Stimulated activated CD8-positive, alpha-beta memory T cell treated with anti-CD3 and anti-CD28 coated beads, Interleukin-12 subunit alpha, Interleukin-12 subunit beta, amount 100 ng/mL, for 4 hours (primary cell): ENCODE measurements around the gene HCN4.
"Not testable (repeated sequence)": the region's sequence is repeated elsewhere in the genome, so short reads cannot be mapped to it uniquely, and the experiment has no call there.

Experiments
- DNase-seq: peaks from one replicate; pipeline ENCODE4 v3.0.0-alpha.2; 2020; ENCODE audit warnings: low read depth

The HCN4 gene

DNA sequence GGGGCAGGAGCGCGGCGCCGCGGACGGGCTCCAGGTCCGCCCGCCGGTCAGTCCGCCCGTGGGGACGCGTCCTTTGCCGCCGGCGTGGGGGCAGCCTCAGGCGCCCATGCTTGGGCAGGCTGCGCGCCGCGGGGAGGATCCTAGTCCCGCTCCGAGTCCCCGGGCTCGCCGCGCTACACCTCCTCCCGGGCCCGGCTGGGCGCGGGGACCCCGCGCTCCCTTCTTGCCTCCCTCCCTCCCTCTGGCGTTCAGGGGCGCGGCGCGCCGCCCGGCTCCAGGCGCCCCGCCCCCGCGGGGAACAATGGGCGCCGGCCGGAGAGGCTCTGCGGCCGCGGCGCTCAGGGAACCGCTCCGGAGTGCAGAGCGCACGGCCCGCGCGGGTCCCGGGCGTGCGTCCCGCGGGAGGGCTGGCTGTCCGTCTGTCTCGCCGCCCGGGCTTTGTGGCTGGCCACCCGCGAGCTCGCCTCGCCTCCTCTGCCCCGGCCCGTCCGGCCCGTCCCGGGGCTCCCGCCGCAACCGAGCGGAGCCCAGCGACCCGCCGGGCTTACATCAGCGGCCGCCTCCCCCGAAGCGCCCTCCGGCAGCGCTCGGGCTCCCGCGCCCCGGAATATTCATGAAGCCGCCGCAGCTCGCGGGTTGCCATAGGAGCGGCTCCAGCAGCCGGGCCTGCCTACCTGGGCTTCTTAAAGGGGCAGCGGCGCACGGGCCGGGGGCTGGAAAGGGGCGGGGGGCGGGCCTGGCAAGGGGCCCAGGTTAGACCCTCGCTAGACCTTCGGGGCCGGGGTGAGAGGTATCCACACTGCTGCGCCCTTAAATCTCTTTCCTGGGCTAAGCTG is at the start of gene HCN4:
HCN4 (minus strand) TSS at position 658 of the 836 bp plus-strand sequence. CDS start 688 bp downstream, outside the sequence.
- DNase-seq: no peak

- DNase-seq: no peak
Measured at GRCh38 chr15:73414876-73415275, 46.1 kb upstream of the HCN4 start.

DNA sequence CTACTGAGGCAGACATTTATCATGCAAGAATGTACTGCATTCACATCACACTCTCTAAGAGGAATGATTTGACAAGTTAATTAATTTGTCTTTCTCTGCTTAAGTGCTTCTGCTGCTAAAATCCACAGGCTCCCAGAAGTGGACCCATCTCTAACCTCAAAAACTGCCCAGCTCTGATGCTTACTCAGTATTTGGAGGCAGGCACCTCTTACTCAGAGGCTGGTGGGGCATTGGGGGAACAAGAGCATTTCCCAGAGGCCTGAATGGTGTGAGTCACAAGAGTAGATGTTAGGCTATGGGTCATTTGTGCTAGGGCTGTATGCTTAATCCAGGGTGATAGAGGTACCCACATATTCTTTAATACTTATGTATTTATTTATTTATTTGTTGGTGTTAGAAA is 34.4 kb upstream of the HCN4 start:
- no peak for DNase-seq

DNA sequence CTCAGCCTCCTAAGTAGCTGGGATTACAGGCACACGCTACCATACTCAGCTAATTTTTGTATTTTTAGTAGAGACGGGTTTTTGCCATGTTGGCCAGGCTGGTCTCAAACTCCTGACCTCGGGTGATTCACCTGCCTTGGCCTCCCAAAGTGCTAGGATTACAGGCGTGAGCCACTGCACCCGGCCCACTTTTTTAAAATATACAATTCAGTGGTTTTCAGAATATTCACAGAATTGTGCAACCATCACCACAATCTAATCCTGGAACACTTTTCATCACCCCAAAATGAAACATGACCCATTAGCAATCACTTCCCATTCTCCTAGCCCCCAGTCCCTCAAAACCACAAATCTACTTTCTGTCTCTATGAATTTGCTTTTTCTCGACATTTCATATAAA is 31.5 kb upstream of the HCN4 start:
- DNase-seq: not testable (repeated sequence)

- no peak for DNase-seq
Measured at GRCh38 chr15:73398861-73399260, 30.1 kb upstream of the HCN4 start.

DNA sequence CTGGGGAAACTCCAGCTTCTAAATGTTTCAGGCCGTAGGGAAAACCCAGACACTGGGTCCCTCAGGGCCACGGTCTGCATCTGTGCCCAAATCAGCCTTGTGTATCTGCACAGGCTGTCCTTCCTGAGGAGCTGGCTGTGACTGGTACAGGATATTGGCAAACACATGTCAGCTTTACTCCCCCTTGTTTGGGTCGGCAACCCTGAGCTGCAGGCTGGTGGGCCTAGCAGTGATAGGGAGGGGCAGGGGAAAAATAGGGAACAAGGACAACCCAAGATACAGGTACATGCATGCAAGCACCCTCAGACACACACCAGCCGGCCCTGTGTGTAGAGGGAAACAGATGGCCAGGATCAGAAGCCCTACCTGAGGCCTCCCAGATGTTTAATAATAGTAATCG is 28.7 kb upstream of the HCN4 start:
- DNase-seq: no peak

- no peak for DNase-seq
Measured at GRCh38 chr15:73395671-73396070, 26.9 kb upstream of the HCN4 start.

- no peak for DNase-seq
Measured at GRCh38 chr15:73394782-73395181, 26.0 kb upstream of the HCN4 start.

- no peak for DNase-seq
Measured at GRCh38 chr15:73393336-73393735, 24.6 kb upstream of the HCN4 start.

DNA sequence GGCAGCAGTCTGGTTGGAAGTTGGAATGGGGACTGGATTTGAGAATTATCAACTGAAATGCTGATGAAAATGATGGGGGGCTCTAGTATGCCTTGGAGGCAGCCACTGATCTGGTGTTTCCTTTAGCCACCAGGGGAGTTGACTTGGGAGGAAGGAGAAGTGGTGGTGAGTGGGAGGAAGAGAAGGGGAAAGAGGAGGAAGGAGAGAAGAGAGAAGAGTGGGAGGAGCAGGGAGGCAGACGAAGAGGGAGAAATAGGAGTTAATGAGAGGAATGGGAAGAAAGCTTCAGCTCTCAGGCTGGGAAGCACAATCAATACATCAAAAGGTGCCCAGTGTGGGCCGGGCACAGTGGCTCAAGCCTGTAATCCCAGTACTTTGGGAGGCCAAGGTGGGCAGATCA is 23.3 kb upstream of the HCN4 start:
- DNase-seq: no peak

GRCh38 chr15:73391128-73391872 is 22.5 kb upstream of the HCN4 start:
- no peak for DNase-seq

GRCh38 chr15:73389971-73390544 is 21.3 kb upstream of the HCN4 start:
- no peak for DNase-seq

DNA sequence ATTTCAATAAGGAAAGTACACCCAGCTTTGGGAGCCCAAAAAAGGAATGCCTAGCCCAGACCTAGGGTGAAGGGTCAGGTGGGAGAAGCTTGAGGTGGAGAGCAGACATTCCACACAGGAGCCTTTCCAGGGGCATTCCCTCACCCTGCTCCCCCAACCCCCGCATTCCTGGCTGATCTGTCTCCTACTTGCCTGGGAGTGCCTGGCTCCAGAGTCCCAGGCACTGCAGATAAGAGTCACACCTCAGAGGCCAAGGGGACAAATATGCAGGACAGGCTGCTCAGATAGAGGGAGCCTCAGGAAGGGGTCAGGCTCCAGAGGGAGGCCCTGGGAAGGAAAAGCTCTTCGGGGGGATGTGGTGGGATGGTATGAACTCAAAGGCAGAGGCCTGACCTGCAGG is 20.8 kb upstream of the HCN4 start:
- DNase-seq: no peak

GRCh38 chr15:73388256-73388781 is 19.6 kb upstream of the HCN4 start:
- DNase-seq: no peak

- DNase-seq: no peak
Measured at GRCh38 chr15:73387507-73388255, 18.9 kb upstream of the HCN4 start.

DNA sequence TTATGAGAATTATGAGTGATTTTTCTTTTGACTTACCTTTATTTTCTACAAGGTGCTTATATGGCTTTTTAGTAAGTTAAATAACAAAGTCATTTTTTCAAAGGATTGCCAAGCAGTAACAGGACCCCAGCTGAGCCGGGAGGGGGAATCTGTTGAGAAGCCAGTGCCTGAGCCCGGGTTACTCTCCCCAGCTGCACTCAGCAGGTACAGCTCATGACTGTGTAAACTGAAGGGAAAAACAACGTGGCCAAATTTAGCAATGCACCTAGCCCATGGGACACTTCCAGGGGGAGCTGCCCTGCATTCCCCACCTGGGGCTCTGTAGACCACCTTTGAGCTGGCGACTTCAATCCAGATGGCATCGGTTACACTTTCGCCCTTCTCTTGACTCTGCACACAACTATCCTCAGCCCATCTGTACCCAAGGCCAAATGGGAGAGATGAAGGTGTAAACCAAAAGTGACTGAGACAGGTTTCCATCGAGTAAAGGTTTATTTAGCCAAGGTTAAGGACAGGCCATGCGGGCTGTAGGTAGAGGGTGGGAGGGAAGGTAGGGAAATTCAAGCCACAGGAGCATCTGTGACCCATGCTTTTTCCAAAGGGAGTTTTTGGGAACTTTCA is 18.2 kb upstream of the HCN4 start:
- no peak for DNase-seq

GRCh38 chr15:73386238-73386637 is 17.5 kb upstream of the HCN4 start:
- no peak for DNase-seq

DNA sequence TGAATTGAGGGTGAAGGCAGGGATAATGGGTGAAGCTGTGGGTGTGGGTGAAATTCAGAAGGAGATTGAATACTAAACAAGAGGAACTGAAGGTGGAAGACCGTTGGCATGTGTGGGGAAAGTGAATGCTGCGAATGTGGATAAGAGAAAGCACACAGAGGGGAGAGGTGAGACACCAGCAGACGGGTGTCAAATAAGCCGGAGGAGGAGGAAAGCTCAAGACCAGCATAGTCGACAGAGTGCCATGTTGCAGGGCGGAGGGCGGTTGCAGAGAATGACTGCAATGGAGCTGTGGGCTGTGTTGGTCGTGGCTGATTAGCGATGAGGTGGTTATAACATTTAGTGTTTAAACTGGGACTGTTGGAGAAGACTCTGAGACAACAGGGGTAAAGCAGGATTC is 16.4 kb upstream of the HCN4 start:
- DNase-seq: no peak

GRCh38 chr15:73383310-73384189 is 14.8 kb upstream of the HCN4 start:
- no peak for DNase-seq

- no peak for DNase-seq
Measured at GRCh38 chr15:73382115-73382514, 13.4 kb upstream of the HCN4 start.

GRCh38 chr15:73380661-73381060 is 11.9 kb upstream of the HCN4 start:
- DNase-seq: no peak
